COLO668 (cell line): ENCODE data around the gene CLDN20.

ENCODE experiments used
- DNase-seq: peaks from one replicate; lab custom pipeline; 2025; ENCODE audit not compliant: unreplicated experiment; lab: John Stamatoyannopoulos, UW

The CLDN20 gene

GRCh38 chr6:155244434-155244833, 19.4 kb upstream of the CLDN20 start:
- no peak for DNase-seq

GRCh38 chr6:155245193-155245592, 18.6 kb upstream of the CLDN20 start:
- no peak for DNase-seq

GRCh38 chr6:155245831-155246230, 18.0 kb upstream of the CLDN20 start:
- no peak for DNase-seq

- no peak for DNase-seq
These were observed 17.0 kb upstream of the CLDN20 start for GRCh38 chr6:155246825-155247224.

GRCh38 chr6:155247618-155248007, 16.2 kb upstream of the CLDN20 start:
- no peak for DNase-seq

- no peak for DNase-seq
These were observed 15.5 kb upstream of the CLDN20 start for GRCh38 chr6:155248008-155249001.

- DNase-seq: no peak
These were observed 13.0 kb upstream of the CLDN20 start for GRCh38 chr6:155250701-155251381.

- no peak for DNase-seq
These were observed 11.2 kb upstream of the CLDN20 start for GRCh38 chr6:155252581-155252980.

GRCh38 chr6:155253337-155253736, 10.5 kb upstream of the CLDN20 start:
- DNase-seq: no peak

- DNase-seq: no peak
These were observed 9.7 kb upstream of the CLDN20 start for GRCh38 chr6:155254139-155254538.

- no peak for DNase-seq
These were observed 7.6 kb upstream of the CLDN20 start for GRCh38 chr6:155256122-155256795.

GRCh38 chr6:155257796-155258195, 6.0 kb upstream of the CLDN20 start:
- DNase-seq: no peak

GRCh38 chr6:155259204-155259603, 4.6 kb upstream of the CLDN20 start:
- no peak for DNase-seq

- DNase-seq: no peak
These were observed 3.9 kb upstream of the CLDN20 start for GRCh38 chr6:155259897-155260296.

- DNase-seq: no peak
These were observed 3.1 kb upstream of the CLDN20 start for GRCh38 chr6:155260686-155261085.

- DNase-seq: no peak
These were observed 2.5 kb upstream of the CLDN20 start for GRCh38 chr6:155261111-155261900.

- DNase-seq: no peak
These were observed 1.2 kb upstream of the CLDN20 start for GRCh38 chr6:155262655-155263054.

GRCh38 chr6:155264693-155265320, 994 bp downstream of the CLDN20 start:
- no peak for DNase-seq

GRCh38 chr6:155265843-155266535, 2.2 kb downstream of the CLDN20 start:
- DNase-seq: no peak

- DNase-seq: no peak
These were observed 3.6 kb downstream of the CLDN20 start for GRCh38 chr6:155267411-155267810.
